Ishikawa (cell line): Measurements from ENCODE around the gene SETD1B.

Experiments
- EGR1 ChIP-seq: IDR thresholded peaks from 2 replicates; pipeline ENCODE4 v1.6.1; 2012
- MAX ChIP-seq: IDR thresholded peaks from 2 replicates; pipeline ENCODE4 v1.6.1; 2012
- NFIC ChIP-seq: IDR thresholded peaks from 2 replicates; pipeline ENCODE4 v1.6.1; 2012
- YY1 ChIP-seq: IDR thresholded peaks from 2 replicates; pipeline ENCODE4 v1.6.1; 2012; ENCODE audit warnings: low read depth

- no peak for TF ChIP-seq YY1
- TF ChIP-seq EGR1: no peak
- no peak for TF ChIP-seq NFIC
- no peak for TF ChIP-seq MAX
Observed at GRCh38 chr12:121770388-121770787, 33.4 kb upstream of the SETD1B start.
